ENCODE measurements around the gene ZNF770.

The ZNF770 gene

GRCh38 chr15:35013370-35013769, 25.3 kb upstream of the ZNF770 start:
- no peak for DNase-seq (ENCODE audit: low read depth)
- H3K4me3 ChIP-seq (ENCODE audit: control insufficient read depth, low read depth, low read length) = no peak overlapping the region
- TF ChIP-seq CTCF (IDR thresholded peaks at IDR 0.05; ENCODE audit: control insufficient read depth, insufficient read depth, low read depth, low read length, missing control alignments) = no peak

GRCh38 chr15:35007397-35007796, 19.3 kb upstream of the ZNF770 start:
- no peak for TF ChIP-seq CTCF (IDR thresholded peaks at IDR 0.05; ENCODE audit: control insufficient read depth, insufficient read depth, low read depth, low read length, missing control alignments)
- no peak overlapping the region for H3K4me3 ChIP-seq (ENCODE audit: control insufficient read depth, low read depth, low read length)
- no peak for DNase-seq (ENCODE audit: low read depth)

GRCh38 chr15:35005933-35006332, 17.8 kb upstream of the ZNF770 start:
- no peak overlapping the region for H3K4me3 ChIP-seq (ENCODE audit: control insufficient read depth, low read depth, low read length)
- no peak for DNase-seq (ENCODE audit: low read depth)
- no peak for TF ChIP-seq CTCF (IDR thresholded peaks at IDR 0.05; ENCODE audit: control insufficient read depth, insufficient read depth, low read depth, low read length, missing control alignments)

- H3K4me3 ChIP-seq (ENCODE audit: control insufficient read depth, low read depth, low read length) = no peak overlapping the region
- no peak for TF ChIP-seq CTCF (IDR thresholded peaks at IDR 0.05; ENCODE audit: control insufficient read depth, insufficient read depth, low read depth, low read length, missing control alignments)
- no peak for DNase-seq (ENCODE audit: low read depth)
Measured at GRCh38 chr15:35003928-35004327, 15.8 kb upstream of the ZNF770 start.

- DNase-seq (ENCODE audit: low read depth) = peak; percentile 28
- no peak overlapping the region for H3K4me3 ChIP-seq (ENCODE audit: control insufficient read depth, low read depth, low read length)
- TF ChIP-seq CTCF (IDR thresholded peaks at IDR 0.05; ENCODE audit: control insufficient read depth, insufficient read depth, low read depth, low read length, missing control alignments) = no peak
Measured at GRCh38 chr15:35000511-35000910, 12.4 kb upstream of the ZNF770 start.

- TF ChIP-seq CTCF (IDR thresholded peaks at IDR 0.05; ENCODE audit: control insufficient read depth, insufficient read depth, low read depth, low read length, missing control alignments) = no peak
- DNase-seq (ENCODE audit: low read depth) = no peak
- no peak overlapping the region for H3K4me3 ChIP-seq (ENCODE audit: control insufficient read depth, low read depth, low read length)
Measured at GRCh38 chr15:34999906-35000305, 11.8 kb upstream of the ZNF770 start.

GRCh38 chr15:34994925-34995324, 6.8 kb upstream of the ZNF770 start:
- TF ChIP-seq CTCF (IDR thresholded peaks at IDR 0.05; ENCODE audit: control insufficient read depth, insufficient read depth, low read depth, low read length, missing control alignments) = no peak
- no peak for DNase-seq (ENCODE audit: low read depth)

More at GRCh38 chr15:34994925-34995324, 6.8 kb upstream of the ZNF770 start:
- no peak overlapping the region for H3K4me3 ChIP-seq (ENCODE audit: control insufficient read depth, low read depth, low read length)
